CD4-positive, alpha-beta T cell (primary cell): ENCODE results near the gene OR52B6. TPM values are rescaled to one million over a fixed set of nuclear protein-coding genes. Genes with fewer than 3 reads are reported as not detected.

Experiments used
- ATAC-seq: fragments of 200-7000 bp; cut with Tn5 transposase; one replicate; pipeline ENCODE4 v1.10.0; 2022; ENCODE audit warnings: mild to moderate bottlenecking; ENCODE audit not compliant: poor library complexity
- CTCF ChIA-PET: fragments of 350-600 bp; sonication (Branson Sonifier 250); formaldehyde crosslinking; loops from one replicate; lab custom pipeline; 2021; ENCODE audit warnings: antibody characterized with exemption, inconsistent platforms; lab: Charles Lee
- POLR2A ChIA-PET: fragments of 350-600 bp; sonication (Branson Sonifier 250); formaldehyde crosslinking; loops from one replicate; lab custom pipeline; 2021; ENCODE audit warnings: antibody characterized with exemption, inconsistent platforms; lab: Charles Lee
- DNase-seq, 14 experiments: peaks; one replicate each; pipeline ENCODE4 v3.0.0-alpha.2; 2013 to 2020; ENCODE audit warnings: mixed read lengths in 2 of 14
- H3K27ac ChIP-seq, 2 donors: one replicate each; pipeline versions ENCODE4 v1.5.1 to v1.7.0; 2013; ENCODE audit warnings: low read length in 2 of 2, low read depth in 1 of 2, mild to moderate bottlenecking in 1 of 2
- H3K27me3 ChIP-seq, 2 experiments: 1 replicate in 1 of 2; 2 replicates in 1 of 2; pipeline versions ENCODE4 v1.6.1 to v1.7.0; 2013; ENCODE audit warnings: low read length in 2 of 2, control low read depth in 1 of 2, mild to moderate bottlenecking in 1 of 2, moderate library complexity in 1 of 2; ENCODE audit not compliant: insufficient read depth in 2 of 2, control insufficient read depth in 1 of 2
- H3K36me3 ChIP-seq: one replicate; pipeline ENCODE4 v1.6.1; 2013; ENCODE audit warnings: low read length, control low read depth; ENCODE audit not compliant: insufficient read depth
- H3K4me1 ChIP-seq: one replicate; pipeline ENCODE4 v1.6.1; 2013; ENCODE audit warnings: low read length, control low read depth; ENCODE audit not compliant: insufficient read depth
- H3K4me3 ChIP-seq: one replicate; pipeline ENCODE4 v1.5.1; 2013; ENCODE audit warnings: mild to moderate bottlenecking, low read length, moderate library complexity
- H3K9me3 ChIP-seq, 2 experiments: 1 replicate in 1 of 2; 2 replicates in 1 of 2; pipeline versions ENCODE4 v1.6.1 to v1.7.0; 2013; ENCODE audit warnings: low read length in 2 of 2, mild to moderate bottlenecking in 2 of 2, control low read depth in 1 of 2, moderate library complexity in 1 of 2; ENCODE audit not compliant: control insufficient read depth in 1 of 2, insufficient read depth in 1 of 2
- H3K27ac Mint-ChIP-seq: one replicate; pipeline ENCODE4 v1.8.0; 2020; ENCODE audit warnings: mixed read lengths
- H3K27me3 Mint-ChIP-seq: one replicate; pipeline ENCODE4 v1.8.0; 2021; ENCODE audit warnings: mixed read lengths
- H3K36me3 Mint-ChIP-seq: one replicate; pipeline ENCODE4 v1.8.0; 2021; ENCODE audit warnings: low read depth, mixed read lengths
- H3K4me1 Mint-ChIP-seq: one replicate; pipeline ENCODE4 v1.8.0; 2021; ENCODE audit warnings: low read depth, mixed read lengths
- H3K4me3 Mint-ChIP-seq: one replicate; pipeline ENCODE4 v1.8.0; 2020; ENCODE audit warnings: mild to moderate bottlenecking, mixed read lengths
- H3K9me3 Mint-ChIP-seq: one replicate; pipeline ENCODE4 v1.8.0; 2020; ENCODE audit warnings: mixed read lengths
- intact Hi-C, 2 experiments: fragments of 100-400 bp; cut with DNase I in 1 of 2; cut with micrococcal nuclease in 1 of 2; formaldehyde crosslinking; loops; one replicate each; pipeline versions ENCODE4 v1.15.1 to v1.9.0; 2023 to 2025; cut with DNase I, micrococcal nuclease
- total RNA-seq, 174 experiments: library from RNA in 2 of 174; stranded (reverse) in 2 of 174; gene quantifications; one replicate each; pipeline ENCODE4 v1.2.3 and lab custom pipeline; 2021 to 2026
- TF ChIP-seq, protein P1 (sequence below): fragments of 200-600 bp; IDR thresholded peaks from one replicate; pipeline ENCODE4 v1.8.0; 2022; ENCODE audit warnings: antibody characterized with exemption, mild to moderate bottlenecking

OR52B6 gene
- total RNA-seq, 2 experiments from 2014 or later: not detected

DNA sequence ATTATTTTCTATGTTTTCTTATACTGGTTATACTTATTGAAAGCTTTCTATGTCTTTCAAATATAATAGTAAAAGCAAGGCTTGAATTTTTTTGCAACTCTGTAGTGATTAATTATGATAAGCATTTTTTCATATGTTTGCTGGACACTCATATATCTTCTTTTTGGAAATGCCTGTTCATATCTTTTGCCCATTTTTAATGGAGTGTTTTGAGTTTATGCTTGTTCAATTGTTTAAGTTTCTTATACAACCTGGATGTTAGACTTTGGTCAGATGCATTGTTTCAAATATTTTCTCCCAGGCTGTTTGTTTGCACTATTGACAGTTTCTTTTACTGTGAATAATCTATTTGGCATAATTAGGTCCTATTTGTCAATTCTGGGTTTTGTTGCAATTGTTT lies 44.2 kb upstream of the OR52B6 start:
- no peaks in the 10 kb centered on the region for H3K36me3 ChIP-seq
- no peaks in the 10 kb centered on the region for H3K27me3 ChIP-seq
- Mint-ChIP-seq H3K4me3 (no peak overlapping the region), H3K36me3 (no peaks in the 10 kb centered on the region), H3K4me1 (no peaks in the 10 kb centered on the region), H3K27me3 (no peaks in the 10 kb centered on the region), H3K9me3 (peaks cover 6% of the 10 kb centered on the region), H3K27ac (no peak overlapping the region)
- no peaks in the 10 kb centered on the region for H3K4me1 ChIP-seq
- ChIA-PET CTCF (no interaction called here), POLR2A (no interaction called here)
- TF ChIP-seq, protein P1, sequence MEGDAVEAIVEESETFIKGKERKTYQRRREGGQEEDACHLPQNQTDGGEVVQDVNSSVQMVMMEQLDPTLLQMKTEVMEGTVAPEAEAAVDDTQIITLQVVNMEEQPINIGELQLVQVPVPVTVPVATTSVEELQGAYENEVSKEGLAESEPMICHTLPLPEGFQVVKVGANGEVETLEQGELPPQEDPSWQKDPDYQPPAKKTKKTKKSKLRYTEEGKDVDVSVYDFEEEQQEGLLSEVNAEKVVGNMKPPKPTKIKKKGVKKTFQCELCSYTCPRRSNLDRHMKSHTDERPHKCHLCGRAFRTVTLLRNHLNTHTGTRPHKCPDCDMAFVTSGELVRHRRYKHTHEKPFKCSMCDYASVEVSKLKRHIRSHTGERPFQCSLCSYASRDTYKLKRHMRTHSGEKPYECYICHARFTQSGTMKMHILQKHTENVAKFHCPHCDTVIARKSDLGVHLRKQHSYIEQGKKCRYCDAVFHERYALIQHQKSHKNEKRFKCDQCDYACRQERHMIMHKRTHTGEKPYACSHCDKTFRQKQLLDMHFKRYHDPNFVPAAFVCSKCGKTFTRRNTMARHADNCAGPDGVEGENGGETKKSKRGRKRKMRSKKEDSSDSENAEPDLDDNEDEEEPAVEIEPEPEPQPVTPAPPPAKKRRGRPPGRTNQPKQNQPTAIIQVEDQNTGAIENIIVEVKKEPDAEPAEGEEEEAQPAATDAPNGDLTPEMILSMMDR: no peak
- intact Hi-C loops: no loop called here
- DNase-seq (no peak), ATAC-seq (no peak)
- H3K4me3 ChIP-seq: no peak overlapping the region
- H3K9me3 ChIP-seq: peaks cover 0 to 3% of the 10 kb centered on the region in 2 experiments
- H3K27ac ChIP-seq: no peak overlapping the region

DNA sequence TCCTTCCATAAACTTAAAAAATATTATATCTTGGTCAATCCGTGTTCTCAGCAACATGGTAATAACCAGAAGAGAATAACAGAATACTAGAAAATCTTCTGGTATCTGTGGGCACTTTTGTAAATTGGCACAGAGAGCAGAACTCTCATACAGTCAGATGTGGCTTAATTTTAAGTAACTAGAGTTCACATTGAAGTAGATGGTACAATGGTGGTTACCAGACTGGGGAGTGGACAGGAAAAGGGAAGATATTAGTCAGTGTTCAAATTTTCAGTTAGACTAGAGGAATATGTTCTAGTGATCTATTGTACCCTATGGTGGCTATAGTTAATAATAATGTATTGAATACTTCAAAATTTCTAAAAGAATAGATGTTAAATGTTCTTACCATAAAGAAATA lies 39.2 kb upstream of the OR52B6 start:
- Histone ChIP-seq H3K27ac (no peak overlapping the region), H3K9me3 (peaks cover 0 to 3% of the 10 kb centered on the region in 2 experiments), H3K36me3 (no peaks in the 10 kb centered on the region), H3K4me3 (no peak overlapping the region), H3K27me3 (no peaks in the 10 kb centered on the region), H3K4me1 (no peaks in the 10 kb centered on the region)
- ATAC-seq (no peak), DNase-seq (no peak)
- ChIA-PET POLR2A (no interaction called here), CTCF (no interaction called here)
- H3K27me3 Mint-ChIP-seq: no peaks in the 10 kb centered on the region
- no peaks in the 10 kb centered on the region for H3K4me1 Mint-ChIP-seq
- no peaks in the 10 kb centered on the region for H3K36me3 Mint-ChIP-seq
- intact Hi-C loops: no loop called here
- TF ChIP-seq, protein P1: no peak
- H3K9me3 Mint-ChIP-seq: peaks cover 6% of the 10 kb centered on the region
- H3K27ac Mint-ChIP-seq: no peak overlapping the region
- no peak overlapping the region for H3K4me3 Mint-ChIP-seq

DNA sequence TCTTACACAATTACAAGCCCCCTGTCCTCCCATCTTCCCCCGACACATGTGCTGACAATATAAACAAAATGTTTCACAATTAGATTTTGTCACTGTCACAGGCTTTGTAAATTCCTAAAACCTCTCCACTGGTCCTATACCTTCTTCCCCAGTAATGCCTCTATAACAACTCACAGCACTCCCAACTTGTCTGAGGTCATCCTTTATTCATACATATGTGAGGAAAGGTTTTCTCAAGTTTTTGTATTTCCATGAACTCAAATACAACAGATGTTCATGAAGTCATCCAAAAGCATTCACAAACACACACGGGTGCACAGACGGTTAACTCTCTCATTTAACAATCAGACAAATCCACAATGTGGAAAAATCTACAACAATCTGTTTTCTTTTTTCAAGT lies 34.2 kb upstream of the OR52B6 start:
- Mint-ChIP-seq H3K36me3 (no peaks in the 10 kb centered on the region), H3K4me3 (no peak overlapping the region), H3K9me3 (no peaks in the 10 kb centered on the region), H3K27me3 (no peaks in the 10 kb centered on the region), H3K27ac (no peak overlapping the region), H3K4me1 (no peaks in the 10 kb centered on the region)
- H3K9me3 ChIP-seq: no peaks in the 10 kb centered on the region
- H3K36me3 ChIP-seq: no peaks in the 10 kb centered on the region
- no peak overlapping the region for H3K27ac ChIP-seq
- no peak for ATAC-seq
- no peaks in the 10 kb centered on the region for H3K4me1 ChIP-seq
- H3K4me3 ChIP-seq: no peak overlapping the region
- TF ChIP-seq, protein P1: no peak
- ChIA-PET POLR2A (no interaction called here), CTCF (no interaction called here)
- DNase-seq: no peak
- no peaks in the 10 kb centered on the region for H3K27me3 ChIP-seq
- intact Hi-C loops: no loop called here
